Measurements from ENCODE around the gene TERT. TPM values are rescaled to one million over a fixed set of nuclear protein-coding genes. Genes with fewer than 3 reads are reported as not detected.

Gene TERT
- polyA plus RNA-seq, 1 donor from 2014 or later, result not detected

DNA sequence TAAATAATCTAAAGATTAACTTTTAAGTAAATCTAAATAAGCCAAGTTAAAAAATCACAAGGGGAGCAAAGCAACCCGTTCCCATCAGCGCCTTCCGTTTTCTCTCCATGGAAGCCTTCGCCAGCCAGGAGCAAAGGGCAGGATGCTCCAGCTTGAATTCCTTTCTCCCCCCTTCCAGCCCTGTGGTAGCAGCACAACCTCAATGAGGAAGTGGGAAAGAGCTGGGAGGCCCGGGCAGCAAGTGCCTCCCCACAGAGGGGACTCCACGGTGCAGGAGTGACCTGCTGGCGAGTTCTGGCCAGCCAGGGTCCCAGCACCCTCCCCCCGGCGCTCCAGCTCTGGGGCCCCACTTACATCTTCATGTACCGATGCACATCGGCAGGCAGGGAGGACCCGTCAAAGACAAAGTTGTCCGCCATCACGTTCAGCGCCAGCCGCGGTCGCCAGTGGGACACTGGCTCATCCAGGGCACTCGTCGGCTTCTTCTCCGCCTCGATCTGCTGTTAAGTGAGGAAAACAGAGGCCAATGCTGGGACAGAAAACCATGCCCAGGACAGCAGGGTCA lies 43.7 kb upstream of the TERT start:
- Histone ChIP-seq H3K9ac (ENCODE audit: low read length) (no peak overlapping the region), H2AFZ (ENCODE audit: low read depth, low read length) (no peak overlapping the region), H3K9me3 (ENCODE audit: low read length) (no peaks in the 10 kb centered on the region), H4K20me1 (ENCODE audit: insufficient read depth) (no peaks in the 10 kb centered on the region), H3K4me3 (ENCODE audit: low read length) (no peak overlapping the region), H3K36me3 (ENCODE audit: insufficient read depth, low read length) (no peaks in the 10 kb centered on the region), H3K79me2 (replicated peaks; ENCODE audit: insufficient read depth, low read length) (peaks cover 3% of the 10 kb centered on the region), H3K27ac (ENCODE audit: low read length) (no peak overlapping the region), H3K27me3 (ENCODE audit: insufficient read depth, low read depth, low read length) (no peaks in the 10 kb centered on the region), H3F3A (ENCODE audit: insufficient read depth, low read length, poor library complexity, severe bottlenecking) (no peaks in the 10 kb centered on the region), H3K9me2 (ENCODE audit: insufficient read depth, low read length) (no peaks in the 10 kb centered on the region), H3K4me2 (ENCODE audit: low read length) (no peak overlapping the region)
- no peak for TF ChIP-seq POLR2AphosphoS5 (IDR thresholded peaks at IDR 0.05)
- no peak for TF ChIP-seq RAD21 (conservative IDR thresholded peaks at IDR 0.05)
- no peak for TF ChIP-seq EP300 (conservative IDR thresholded peaks at IDR 0.05; ENCODE audit: poor library complexity, severe bottlenecking)
- no peak for TF ChIP-seq EZH2 (IDR thresholded peaks at IDR 0.05; ENCODE audit: borderline replicate concordance, insufficient read depth, low read length, poor library complexity, severe bottlenecking)
- TF ChIP-seq, protein P1, sequence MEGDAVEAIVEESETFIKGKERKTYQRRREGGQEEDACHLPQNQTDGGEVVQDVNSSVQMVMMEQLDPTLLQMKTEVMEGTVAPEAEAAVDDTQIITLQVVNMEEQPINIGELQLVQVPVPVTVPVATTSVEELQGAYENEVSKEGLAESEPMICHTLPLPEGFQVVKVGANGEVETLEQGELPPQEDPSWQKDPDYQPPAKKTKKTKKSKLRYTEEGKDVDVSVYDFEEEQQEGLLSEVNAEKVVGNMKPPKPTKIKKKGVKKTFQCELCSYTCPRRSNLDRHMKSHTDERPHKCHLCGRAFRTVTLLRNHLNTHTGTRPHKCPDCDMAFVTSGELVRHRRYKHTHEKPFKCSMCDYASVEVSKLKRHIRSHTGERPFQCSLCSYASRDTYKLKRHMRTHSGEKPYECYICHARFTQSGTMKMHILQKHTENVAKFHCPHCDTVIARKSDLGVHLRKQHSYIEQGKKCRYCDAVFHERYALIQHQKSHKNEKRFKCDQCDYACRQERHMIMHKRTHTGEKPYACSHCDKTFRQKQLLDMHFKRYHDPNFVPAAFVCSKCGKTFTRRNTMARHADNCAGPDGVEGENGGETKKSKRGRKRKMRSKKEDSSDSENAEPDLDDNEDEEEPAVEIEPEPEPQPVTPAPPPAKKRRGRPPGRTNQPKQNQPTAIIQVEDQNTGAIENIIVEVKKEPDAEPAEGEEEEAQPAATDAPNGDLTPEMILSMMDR (IDR thresholded peaks at IDR 0.05; ENCODE audit: poor library complexity, severe bottlenecking), result no peak
- TF ChIP-seq, protein P2, sequence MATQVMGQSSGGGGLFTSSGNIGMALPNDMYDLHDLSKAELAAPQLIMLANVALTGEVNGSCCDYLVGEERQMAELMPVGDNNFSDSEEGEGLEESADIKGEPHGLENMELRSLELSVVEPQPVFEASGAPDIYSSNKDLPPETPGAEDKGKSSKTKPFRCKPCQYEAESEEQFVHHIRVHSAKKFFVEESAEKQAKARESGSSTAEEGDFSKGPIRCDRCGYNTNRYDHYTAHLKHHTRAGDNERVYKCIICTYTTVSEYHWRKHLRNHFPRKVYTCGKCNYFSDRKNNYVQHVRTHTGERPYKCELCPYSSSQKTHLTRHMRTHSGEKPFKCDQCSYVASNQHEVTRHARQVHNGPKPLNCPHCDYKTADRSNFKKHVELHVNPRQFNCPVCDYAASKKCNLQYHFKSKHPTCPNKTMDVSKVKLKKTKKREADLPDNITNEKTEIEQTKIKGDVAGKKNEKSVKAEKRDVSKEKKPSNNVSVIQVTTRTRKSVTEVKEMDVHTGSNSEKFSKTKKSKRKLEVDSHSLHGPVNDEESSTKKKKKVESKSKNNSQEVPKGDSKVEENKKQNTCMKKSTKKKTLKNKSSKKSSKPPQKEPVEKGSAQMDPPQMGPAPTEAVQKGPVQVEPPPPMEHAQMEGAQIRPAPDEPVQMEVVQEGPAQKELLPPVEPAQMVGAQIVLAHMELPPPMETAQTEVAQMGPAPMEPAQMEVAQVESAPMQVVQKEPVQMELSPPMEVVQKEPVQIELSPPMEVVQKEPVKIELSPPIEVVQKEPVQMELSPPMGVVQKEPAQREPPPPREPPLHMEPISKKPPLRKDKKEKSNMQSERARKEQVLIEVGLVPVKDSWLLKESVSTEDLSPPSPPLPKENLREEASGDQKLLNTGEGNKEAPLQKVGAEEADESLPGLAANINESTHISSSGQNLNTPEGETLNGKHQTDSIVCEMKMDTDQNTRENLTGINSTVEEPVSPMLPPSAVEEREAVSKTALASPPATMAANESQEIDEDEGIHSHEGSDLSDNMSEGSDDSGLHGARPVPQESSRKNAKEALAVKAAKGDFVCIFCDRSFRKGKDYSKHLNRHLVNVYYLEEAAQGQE (IDR thresholded peaks at IDR 0.05; ENCODE audit: borderline replicate concordance), result no peak
- no peak for TF ChIP-seq TAF1 (IDR thresholded peaks at IDR 0.05; ENCODE audit: low read depth)
- no peak for TF ChIP-seq SMC3 (conservative IDR thresholded peaks at IDR 0.05; ENCODE audit: poor library complexity)
- TF ChIP-seq MXI1 (conservative IDR thresholded peaks at IDR 0.05; ENCODE audit: poor library complexity, severe bottlenecking), result no peak

DNA sequence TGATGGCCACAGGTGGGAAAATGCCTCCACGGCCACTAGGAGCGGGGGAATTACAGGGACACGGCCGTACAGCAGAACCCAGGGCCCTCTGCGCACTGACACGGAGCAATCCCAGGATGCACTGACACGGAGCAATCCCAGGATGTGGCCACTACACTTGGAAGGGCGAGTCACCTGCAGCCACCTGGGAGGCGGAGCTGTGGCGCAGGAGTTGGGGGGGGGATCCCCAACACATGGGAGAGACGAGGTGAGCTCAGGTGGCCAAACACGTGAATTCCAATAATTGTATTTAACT lies 43.3 kb upstream of the TERT start:
- no peaks in the 10 kb centered on the region for H4K20me1 ChIP-seq (ENCODE audit: insufficient read depth)
- H3K9me2 ChIP-seq (ENCODE audit: insufficient read depth, low read length), result no peaks in the 10 kb centered on the region
- H3K9ac ChIP-seq (ENCODE audit: low read length), result no peak overlapping the region
- TF ChIP-seq, protein P2 (IDR thresholded peaks at IDR 0.05; ENCODE audit: borderline replicate concordance), result no peak
- no peak for TF ChIP-seq EP300 (conservative IDR thresholded peaks at IDR 0.05; ENCODE audit: poor library complexity, severe bottlenecking)
- no peak for TF ChIP-seq RAD21 (conservative IDR thresholded peaks at IDR 0.05)
- no peak for TF ChIP-seq EZH2 (IDR thresholded peaks at IDR 0.05; ENCODE audit: borderline replicate concordance, insufficient read depth, low read length, poor library complexity, severe bottlenecking)
- no peak for TF ChIP-seq SMC3 (conservative IDR thresholded peaks at IDR 0.05; ENCODE audit: poor library complexity)
- TF ChIP-seq POLR2AphosphoS5 (IDR thresholded peaks at IDR 0.05), result no peak
- no peak for TF ChIP-seq TAF1 (IDR thresholded peaks at IDR 0.05; ENCODE audit: low read depth)
- TF ChIP-seq, protein P1 (IDR thresholded peaks at IDR 0.05; ENCODE audit: poor library complexity, severe bottlenecking), result no peak
- TF ChIP-seq MXI1 (conservative IDR thresholded peaks at IDR 0.05; ENCODE audit: poor library complexity, severe bottlenecking), result no peak
- H2AFZ ChIP-seq (ENCODE audit: low read depth, low read length), result no peak overlapping the region
- no peaks in the 10 kb centered on the region for H3K79me2 ChIP-seq (replicated peaks; ENCODE audit: insufficient read depth, low read length)
- H3K4me3 ChIP-seq (ENCODE audit: low read length), result no peak overlapping the region
- H3K4me2 ChIP-seq (ENCODE audit: low read length), result no peak overlapping the region
- H3K27me3 ChIP-seq (ENCODE audit: insufficient read depth, low read depth, low read length), result no peaks in the 10 kb centered on the region
- H3F3A ChIP-seq (ENCODE audit: insufficient read depth, low read length, poor library complexity, severe bottlenecking), result no peaks in the 10 kb centered on the region
- no peaks in the 10 kb centered on the region for H3K36me3 ChIP-seq (ENCODE audit: insufficient read depth, low read length)
- H3K27ac ChIP-seq (ENCODE audit: low read length), result no peak overlapping the region
- H3K9me3 ChIP-seq (ENCODE audit: low read length), result no peaks in the 10 kb centered on the region

Data from neural cell (in vitro differentiated cells).